Measurements from ENCODE around the gene ACSL1.
"Not testable (repeated sequence)": the region's sequence is repeated elsewhere in the genome, so short reads cannot be mapped to it uniquely, and the experiment has no call there.

The ACSL1 gene

GRCh38 chr4:184843984-184844554 lies 18.3 kb upstream of the ACSL1 start:
- DNase-seq (ENCODE audit: low read depth) = no peak

- DNase-seq (ENCODE audit: low read depth) = not testable (repeated sequence)
Measured at GRCh38 chr4:184839075-184839399, 13.3 kb upstream of the ACSL1 start.

DNA sequence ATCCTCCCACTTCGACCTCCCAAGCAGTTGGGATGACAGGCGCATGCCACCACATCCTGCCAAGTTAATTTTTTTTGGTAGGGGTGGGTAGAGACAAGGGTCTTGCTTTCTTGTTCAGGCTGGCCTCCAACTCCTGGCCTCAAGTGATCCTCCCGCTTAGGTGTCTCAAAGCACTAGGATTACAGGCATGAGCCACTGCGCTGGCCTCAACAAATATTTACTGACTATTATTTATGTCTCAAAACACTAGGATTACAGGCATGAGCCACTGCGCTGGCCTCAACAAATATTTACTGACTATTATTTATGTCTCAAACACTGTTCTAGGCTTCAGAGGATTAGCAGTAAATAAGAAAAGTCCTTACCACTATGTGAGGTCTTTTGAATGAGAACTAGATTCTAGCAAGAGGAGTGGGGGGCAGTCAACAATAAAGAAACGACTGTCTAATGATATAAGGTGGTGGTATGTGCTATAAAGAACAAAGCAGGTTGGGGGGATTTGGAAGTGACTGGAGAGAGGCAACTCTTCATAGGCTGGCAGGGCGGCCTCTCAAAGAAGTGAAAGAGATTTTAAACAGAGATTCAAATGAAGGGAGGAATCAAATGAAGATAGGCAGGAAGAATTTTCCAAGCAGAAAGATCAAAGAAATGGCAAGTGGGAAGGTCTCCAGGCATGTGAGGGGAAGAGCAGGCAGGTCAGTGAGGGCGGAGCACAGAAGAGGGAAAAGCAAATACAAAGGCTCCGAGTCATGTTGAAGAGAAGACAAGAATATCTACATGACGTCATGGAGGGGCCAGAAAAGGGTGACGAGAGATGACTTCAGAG lies 12.7 kb upstream of the ACSL1 start:
- no peak for DNase-seq (ENCODE audit: low read depth)

DNA sequence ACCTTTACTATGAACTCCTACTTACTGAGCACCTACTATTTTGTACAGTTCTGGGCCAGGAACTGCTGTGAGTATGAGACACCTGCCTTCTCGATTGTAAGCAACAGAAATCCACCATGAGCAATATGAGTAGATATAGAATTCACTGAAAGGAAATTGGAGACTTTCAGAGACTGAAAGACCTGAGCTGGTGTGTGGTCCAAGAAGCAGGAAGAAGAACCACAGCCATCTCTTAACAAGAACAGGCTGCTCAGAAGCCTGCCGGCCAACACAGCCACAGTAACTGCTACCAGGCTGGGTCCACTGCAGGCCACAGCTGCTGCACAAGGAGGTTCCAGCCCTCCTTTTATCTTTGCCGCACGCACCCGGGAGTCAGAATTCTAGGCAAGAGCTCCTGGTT lies 10.8 kb upstream of the ACSL1 start:
- DNase-seq (ENCODE audit: low read depth) = no peak

DNA sequence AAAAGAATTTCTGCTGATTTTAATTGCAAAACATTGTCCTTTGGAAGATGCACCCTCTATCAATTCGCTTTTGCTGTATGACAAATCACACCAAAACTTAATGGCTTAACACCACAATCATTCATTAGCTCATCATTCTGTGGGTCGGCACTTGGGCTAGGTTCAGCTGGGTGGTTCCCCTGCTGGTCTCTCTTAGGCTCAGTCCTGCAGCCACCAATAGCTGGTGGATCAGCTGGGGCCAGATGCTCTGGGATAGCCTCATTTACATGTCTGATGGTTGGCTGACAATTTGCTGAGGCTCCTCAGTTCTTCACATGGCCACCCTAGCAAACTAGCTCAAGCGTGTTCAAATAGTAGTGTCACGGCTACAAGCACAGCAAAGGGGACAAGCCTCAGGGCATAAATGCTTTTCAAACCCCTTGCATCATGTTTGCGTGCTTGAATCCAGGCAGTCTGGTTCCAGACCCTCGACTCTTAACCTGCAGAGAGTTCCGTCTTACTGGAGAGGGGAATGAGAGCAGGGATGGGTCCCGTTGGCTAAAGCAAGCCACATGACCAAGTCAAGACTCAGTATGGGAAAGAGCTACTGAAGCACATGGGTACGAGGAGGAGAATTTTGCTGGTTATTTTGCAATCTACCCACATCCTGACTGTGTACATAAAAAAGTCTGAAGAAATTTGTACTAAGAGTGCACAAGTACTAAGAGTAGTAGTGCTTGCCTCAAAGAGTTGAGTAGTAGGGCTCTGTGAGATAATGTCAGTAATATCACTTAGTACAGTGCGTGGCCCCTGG lies 7.5 kb upstream of the ACSL1 start:
- no peak for DNase-seq (ENCODE audit: low read depth)

GRCh38 chr4:184831153-184831552 lies 5.4 kb upstream of the ACSL1 start:
- DNase-seq (ENCODE audit: low read depth) = no peak

DNA sequence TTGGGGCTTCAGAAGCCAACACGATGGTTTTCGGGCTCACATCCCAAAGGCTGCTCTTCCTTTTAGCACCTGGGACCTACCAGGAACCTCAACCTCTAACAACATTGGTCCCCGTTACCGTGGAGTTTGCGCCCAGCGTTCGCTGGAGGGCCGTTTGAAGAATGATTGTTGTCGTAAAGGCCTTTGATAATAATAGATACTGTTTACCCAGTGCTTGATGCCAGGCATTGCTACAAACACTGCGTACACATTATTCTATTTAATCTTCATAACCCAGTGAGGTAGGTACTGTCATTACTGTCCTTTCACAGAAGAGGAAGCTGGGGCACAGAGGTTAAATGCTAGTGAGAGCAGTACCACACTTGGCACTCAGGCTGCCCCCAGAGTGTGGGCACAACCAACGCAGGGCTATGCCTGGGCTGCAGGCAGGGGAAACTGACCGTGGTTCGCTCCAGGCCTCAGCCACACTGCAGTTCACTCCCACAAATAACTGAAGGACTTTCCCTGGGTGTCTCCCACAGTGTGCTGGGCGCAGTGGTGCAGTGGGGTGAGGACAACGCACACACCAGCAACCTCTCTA lies 1.0 kb upstream of the ACSL1 start:
- DNase-seq (ENCODE audit: low read depth) = no peak

- DNase-seq (ENCODE audit: low read depth) = peak; percentile 51
Measured at GRCh38 chr4:184825141-184825895, 450 bp downstream of the ACSL1 start.

DNA sequence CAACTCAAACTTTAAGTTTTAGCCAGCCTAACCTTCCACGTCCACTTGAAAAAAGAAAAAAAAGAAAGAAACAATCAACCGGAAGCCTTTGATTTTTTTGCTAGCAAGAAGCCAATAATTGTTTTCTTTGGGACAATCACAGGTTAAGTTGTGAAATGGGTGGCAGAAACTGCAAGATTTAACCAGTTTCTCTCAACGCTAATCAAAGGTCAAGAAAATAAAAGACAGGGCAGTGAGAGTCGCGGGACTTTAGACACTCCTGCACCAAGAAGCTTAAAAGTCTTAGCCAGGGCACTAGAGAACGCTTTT lies 1.0 kb downstream of the ACSL1 start:
- DNase-seq (ENCODE audit: low read depth) = no peak

DNA sequence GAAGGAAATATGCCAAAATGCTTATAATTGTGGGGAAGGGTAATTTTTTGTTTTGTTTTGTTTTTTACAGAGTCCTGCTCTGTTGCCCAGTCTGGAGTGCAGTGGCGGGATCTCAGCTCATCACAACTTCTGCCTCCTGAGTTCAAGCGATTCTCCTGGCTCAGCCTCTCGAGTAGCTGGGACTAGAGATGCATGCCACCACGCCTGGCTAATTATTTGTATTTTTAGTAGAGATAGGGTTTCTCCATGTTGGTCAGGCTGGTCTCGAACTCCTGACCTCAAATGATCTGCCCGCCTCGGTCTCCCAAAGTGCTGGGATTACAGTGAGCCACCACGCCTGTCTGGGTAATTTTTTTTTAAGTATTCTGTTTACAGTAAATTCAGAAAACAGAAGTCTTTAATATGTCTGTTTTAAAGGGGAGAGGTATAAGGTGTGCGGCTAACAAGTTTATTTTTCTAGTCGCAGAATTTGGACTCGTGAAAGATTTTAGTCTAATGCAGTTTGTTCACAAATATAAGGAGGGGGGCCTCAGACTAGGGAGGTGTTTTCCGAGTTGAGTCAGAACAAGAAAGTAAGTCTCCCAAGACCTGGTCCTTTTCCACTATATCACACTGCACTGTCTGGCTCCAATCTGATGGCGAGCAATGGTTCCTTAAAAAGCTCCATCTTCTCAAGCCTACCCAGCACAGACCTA lies 1.5 kb downstream of the ACSL1 start:
- no peak for DNase-seq (ENCODE audit: low read depth)

GRCh38 chr4:184823014-184823413 lies 2.8 kb downstream of the ACSL1 start:
- DNase-seq (ENCODE audit: low read depth) = no peak

- no peak for DNase-seq (ENCODE audit: low read depth)
Measured at GRCh38 chr4:184822356-184822755, 3.4 kb downstream of the ACSL1 start.

DNA sequence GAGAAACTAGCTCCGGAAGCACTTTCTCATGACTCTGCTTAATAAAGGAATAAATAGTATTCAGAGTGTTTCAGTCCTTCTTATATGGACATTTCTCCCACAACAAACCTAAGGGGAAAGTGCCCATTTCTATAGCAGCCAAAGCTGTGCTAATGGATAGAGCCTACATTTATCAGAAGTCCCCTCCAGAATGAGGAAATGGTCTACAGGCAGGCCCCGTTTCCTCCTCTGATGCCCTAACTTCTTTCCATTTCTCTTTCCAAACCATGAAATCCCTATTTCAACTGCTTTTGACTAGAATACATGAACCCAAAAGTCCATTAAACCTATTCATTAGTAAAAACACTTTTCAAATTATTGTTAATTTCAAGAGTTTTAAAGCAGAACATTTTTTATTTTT lies 4.5 kb downstream of the ACSL1 start:
- no peak for DNase-seq (ENCODE audit: low read depth)

GRCh38 chr4:184819786-184820185 lies 6.0 kb downstream of the ACSL1 start:
- no peak for DNase-seq (ENCODE audit: low read depth)

GRCh38 chr4:184818216-184818564 lies 7.6 kb downstream of the ACSL1 start:
- DNase-seq (ENCODE audit: low read depth) = no peak

DNA sequence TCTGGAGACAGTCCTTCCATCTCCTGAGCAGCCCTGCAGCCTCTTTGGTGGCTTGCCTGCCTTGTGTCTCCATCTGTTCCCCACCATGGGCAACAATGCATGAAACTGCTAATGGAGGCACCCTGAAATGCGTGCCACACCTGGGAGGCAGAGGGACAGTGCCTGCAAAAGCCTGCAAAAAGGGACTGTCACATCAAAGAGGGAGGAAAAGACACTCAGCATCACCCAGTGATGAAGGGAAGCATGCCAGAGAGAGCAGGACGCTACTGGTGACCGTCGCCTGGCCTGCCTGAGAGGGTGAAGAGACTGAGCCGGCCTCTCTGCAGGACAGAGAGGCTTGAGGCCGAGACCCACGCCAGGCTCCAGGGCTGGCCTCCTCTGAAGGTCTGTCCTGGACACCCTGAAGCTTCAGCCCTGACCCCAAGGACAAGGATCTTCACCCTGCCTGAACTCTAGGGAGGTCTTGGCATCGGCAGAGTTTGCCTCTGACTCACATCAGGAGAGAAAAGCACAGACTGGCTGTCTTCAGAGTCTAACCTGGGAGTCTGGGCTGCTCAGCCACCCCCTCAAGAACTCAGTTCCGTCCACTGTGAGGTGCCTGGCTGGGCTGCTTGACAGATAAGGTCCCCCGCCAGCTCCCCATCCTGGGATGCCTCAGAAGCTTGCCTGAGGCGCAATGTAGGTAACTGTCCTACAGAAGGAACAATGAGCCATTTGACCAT lies 8.1 kb downstream of the ACSL1 start:
- DNase-seq (ENCODE audit: low read depth) = no peak

GRCh38 chr4:184816962-184817361 lies 8.8 kb downstream of the ACSL1 start:
- DNase-seq (ENCODE audit: low read depth) = no peak

GRCh38 chr4:184815046-184815877 lies 10.5 kb downstream of the ACSL1 start:
- DNase-seq (ENCODE audit: low read depth) = no peak

DNA sequence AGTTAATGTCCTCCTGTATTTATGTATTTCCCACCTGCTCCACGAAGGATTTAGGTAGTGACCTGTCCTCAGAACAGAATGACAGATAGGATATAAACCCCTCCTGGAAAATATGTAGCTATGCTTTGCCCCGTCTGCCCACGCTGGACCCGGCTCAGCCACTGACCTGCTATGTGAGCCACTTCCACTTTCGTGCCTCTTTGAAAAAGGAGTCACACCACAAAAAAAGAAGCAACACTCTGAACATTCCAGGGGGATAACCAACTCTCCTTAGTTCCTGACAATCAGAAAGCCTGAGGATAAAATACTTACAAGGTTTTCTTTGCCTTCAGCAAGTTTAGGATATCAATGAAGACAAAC lies 11.1 kb downstream of the ACSL1 start:
- DNase-seq (ENCODE audit: low read depth) = no peak

DNA sequence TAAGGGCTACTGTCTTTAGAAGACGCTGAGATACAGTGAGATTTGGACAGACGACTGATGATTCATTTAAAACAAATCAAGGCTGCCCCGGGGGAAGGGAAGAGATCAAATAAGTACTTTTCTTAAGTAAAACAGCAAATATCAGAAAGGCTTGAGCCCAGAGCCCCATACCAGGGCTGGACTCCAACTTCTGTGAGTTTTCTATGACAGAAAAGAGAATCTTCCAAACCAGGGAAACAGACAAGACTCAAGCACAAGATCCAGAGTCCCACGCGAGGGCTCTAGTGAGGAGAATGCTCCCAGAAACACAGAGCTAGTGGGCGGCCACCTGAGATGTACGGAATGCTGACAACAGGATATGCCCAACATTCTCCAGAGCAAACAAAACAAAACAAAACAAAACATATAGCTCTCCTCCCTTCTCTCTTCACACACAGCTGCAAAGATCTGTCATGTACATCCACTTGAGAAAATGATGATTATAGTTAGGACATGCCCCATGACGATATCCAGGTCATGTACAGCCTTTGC lies 13.1 kb downstream of the ACSL1 start:
- no peak for DNase-seq (ENCODE audit: low read depth)

All from activated T-cell treated with anti-CD3 and anti-CD28 coated beads for 48 hours (primary cell).